GM06990 (cell line): ENCODE data around the gene RERE.

Experiments used
- DNase-seq: peaks from one replicate; pipeline ENCODE4 v3.0.0-alpha.2; 2011; ENCODE audit not compliant: insufficient read length; ENCODE audit errors: extremely low read depth
- H3K27me3 ChIP-seq: replicated peaks from 2 replicates; pipeline ENCODE4 v1.6.0; 2011; ENCODE audit warnings: low read length; ENCODE audit not compliant: control insufficient read depth, insufficient read depth
- H3K36me3 ChIP-seq: 2 replicates; pipeline ENCODE4 v1.5.1; 2011; ENCODE audit warnings: low read length; ENCODE audit not compliant: control insufficient read depth, insufficient read depth
- H3K4me3 ChIP-seq: replicated peaks from 2 replicates; pipeline ENCODE4 v1.5.1; 2011; ENCODE audit warnings: low read depth, mild to moderate bottlenecking, control low read depth, low read length
- CTCF ChIP-seq: IDR thresholded peaks from 2 replicates; pipeline ENCODE4 v1.5.1; 2011; ENCODE audit warnings: low read length, control low read depth, mild to moderate bottlenecking, inconsistent platforms; ENCODE audit not compliant: insufficient read depth, poor library complexity, severe bottlenecking

The RERE gene

GRCh38 chr1:8640950-8641349, 176.5 kb downstream of the RERE start:
- Histone ChIP-seq H3K27me3 (no peaks in the 10 kb centered on the region), H3K36me3 (no peaks in the 10 kb centered on the region), H3K4me3 (no peak overlapping the region)
- no peak for DNase-seq
- no peak for TF ChIP-seq CTCF

GRCh38 chr1:8639148-8639547, 178.3 kb downstream of the RERE start:
- no peak for DNase-seq
- no peaks in the 10 kb centered on the region for H3K36me3 ChIP-seq
- TF ChIP-seq CTCF, result no peak
- no peaks in the 10 kb centered on the region for H3K27me3 ChIP-seq
- H3K4me3 ChIP-seq, result no peak overlapping the region

GRCh38 chr1:8633741-8634501, 183.5 kb downstream of the RERE start:
- no peak for DNase-seq
- TF ChIP-seq CTCF, result no peak
- no peaks in the 10 kb centered on the region for H3K27me3 ChIP-seq
- H3K4me3 ChIP-seq, result no peak overlapping the region
- H3K36me3 ChIP-seq, result no peaks in the 10 kb centered on the region

- no peak for TF ChIP-seq CTCF
- Histone ChIP-seq H3K4me3 (no peak overlapping the region), H3K27me3 (no peaks in the 10 kb centered on the region), H3K36me3 (no peaks in the 10 kb centered on the region)
- no peak for DNase-seq
Observed at GRCh38 chr1:8632102-8632501, 185.3 kb downstream of the RERE start.

GRCh38 chr1:8631163-8631562, 186.3 kb downstream of the RERE start:
- no peak for TF ChIP-seq CTCF
- Histone ChIP-seq H3K4me3 (no peak overlapping the region), H3K36me3 (no peaks in the 10 kb centered on the region), H3K27me3 (no peaks in the 10 kb centered on the region)
- DNase-seq, result no peak
